ENCODE results near the gene KSR1. TPM values are rescaled to one million over a fixed set of nuclear protein-coding genes. Genes with fewer than 3 reads are reported as not detected.
"Not testable (repeated sequence)": the region's sequence is repeated elsewhere in the genome, so short reads cannot be mapped to it uniquely, and the experiment has no call there.

The KSR1 gene
- total RNA-seq, 2 donors from 2014 or later = 33.7 to 46.3 TPM

- Mint-ChIP-seq H3K4me3 (no peak overlapping the region), H3K27ac (no peak overlapping the region), H3K27me3 (ENCODE audit: insufficient read depth) (no peaks in the 10 kb centered on the region), H3K36me3 (ENCODE audit: low read depth) (no peaks in the 10 kb centered on the region), H3K4me1 (peaks cover 15% of the 10 kb centered on the region), H3K9me3 (no peaks in the 10 kb centered on the region)
- H3K9ac ChIP-seq (ENCODE audit: extremely low read depth, low read length, poor library complexity, severe bottlenecking) = no peak overlapping the region
- no peak for TF ChIP-seq CTCF (conservative IDR thresholded peaks at IDR 0.05)
- no peaks in the 10 kb centered on the region for H3K9me3 ChIP-seq (ENCODE audit: control insufficient read depth, low read length)
- no peak for DNase-seq
- H3K36me3 ChIP-seq (ENCODE audit: control insufficient read depth, insufficient read depth, low read length) = no peaks in the 10 kb centered on the region
- no peak overlapping the region for H3K27ac ChIP-seq (ENCODE audit: low read depth, low read length)
- 88 to 89% methylated on average over 10 to 11 of the region's 11 CpGs for WGBS, 2 experiments (ENCODE audit: insufficient coverage in 1 of 2, insufficient read length in 1 of 2)
- no peaks in the 10 kb centered on the region for H3K27me3 ChIP-seq (ENCODE audit: control insufficient read depth, insufficient read depth, low read length, poor library complexity, severe bottlenecking)
- no peaks in the 10 kb centered on the region for H3K4me1 ChIP-seq (ENCODE audit: control insufficient read depth, insufficient read depth, low read length)
- no peak overlapping the region for H3K4me3 ChIP-seq (ENCODE audit: low read length)
These were observed 194.6 kb downstream of the KSR1 start for GRCh38 chr17:27650836-27651235.

GRCh38 chr17:27651411-27652345, 195.4 kb downstream of the KSR1 start:
- Histone ChIP-seq H3K4me3 (ENCODE audit: low read length) (no peak overlapping the region), H3K36me3 (ENCODE audit: control insufficient read depth, insufficient read depth, low read length) (no peaks in the 10 kb centered on the region), H3K27ac (ENCODE audit: low read depth, low read length) (no peak overlapping the region), H3K4me1 (ENCODE audit: control insufficient read depth, insufficient read depth, low read length) (no peaks in the 10 kb centered on the region), H3K27me3 (ENCODE audit: control insufficient read depth, insufficient read depth, low read length, poor library complexity, severe bottlenecking) (no peaks in the 10 kb centered on the region), H3K9ac (ENCODE audit: extremely low read depth, low read length, poor library complexity, severe bottlenecking) (no peak overlapping the region), H3K9me3 (ENCODE audit: control insufficient read depth, low read length) (no peaks in the 10 kb centered on the region)
- WGBS, 2 experiments (ENCODE audit: insufficient coverage in 1 of 2, insufficient read length in 1 of 2) = 72 to 87% methylated on average over 9 to 16 of the region's 16 CpGs
- no peaks in the 10 kb centered on the region for H3K9me3 Mint-ChIP-seq
- no peaks in the 10 kb centered on the region for H3K36me3 Mint-ChIP-seq (ENCODE audit: low read depth)
- DNase-seq = peak; percentile 91
- H3K27me3 Mint-ChIP-seq (ENCODE audit: insufficient read depth) = no peaks in the 10 kb centered on the region
- H3K4me1 Mint-ChIP-seq = peaks cover 15% of the 10 kb centered on the region
- H3K4me3 Mint-ChIP-seq = no peak overlapping the region
- peak; percentile 92 for TF ChIP-seq CTCF (conservative IDR thresholded peaks at IDR 0.05)
- H3K27ac Mint-ChIP-seq = no peak overlapping the region

GRCh38 chr17:27653449-27653971, 197.3 kb downstream of the KSR1 start:
- WGBS, 2 experiments (ENCODE audit: insufficient coverage in 1 of 2, insufficient read length in 1 of 2) = 84 to 86% methylated on average over 4 to 7 of the region's 9 CpGs
- not testable (repeated sequence) for H3K36me3 ChIP-seq (ENCODE audit: control insufficient read depth, insufficient read depth, low read length); H3K27me3 ChIP-seq (ENCODE audit: control insufficient read depth, insufficient read depth, low read length, poor library complexity, severe bottlenecking); H3K27ac ChIP-seq (ENCODE audit: low read depth, low read length); H3K4me1 ChIP-seq (ENCODE audit: control insufficient read depth, insufficient read depth, low read length); H3K36me3 Mint-ChIP-seq (ENCODE audit: low read depth); H3K4me3 ChIP-seq (ENCODE audit: low read length); H3K27ac Mint-ChIP-seq; H3K9me3 ChIP-seq (ENCODE audit: control insufficient read depth, low read length); H3K27me3 Mint-ChIP-seq (ENCODE audit: insufficient read depth); DNase-seq; H3K9me3 Mint-ChIP-seq; H3K9ac ChIP-seq (ENCODE audit: extremely low read depth, low read length, poor library complexity, severe bottlenecking); H3K4me3 Mint-ChIP-seq
- H3K4me1 Mint-ChIP-seq = peaks cover 15% of the 10 kb centered on the region
